Measurements from ENCODE around the gene EPHB3. TPM values are rescaled to one million over a fixed set of nuclear protein-coding genes. Genes with fewer than 3 reads are reported as not detected.
A peak's percentile ranks its signal among the peaks of the same experiment; 100 is the strongest.

EPHB3 gene
- total RNA-seq, 2 experiments from 2014 or later: 0.19 to 0.22 TPM

GRCh38 chr3:184578822-184579221, 17.2 kb downstream of the EPHB3 start:
- CTCF ChIA-PET: no interaction called here
- H3K27ac Mint-ChIP-seq: no peak overlapping the region

GRCh38 chr3:184579513-184579912, 17.9 kb downstream of the EPHB3 start:
- ChIA-PET CTCF (no interaction called here), POLR2A (no interaction called here)
- Histone ChIP-seq H3K27me3 (ENCODE audit: control insufficient read depth in 1 of 2, insufficient read depth in 2 of 2, low read length in 2 of 2) (peaks cover 24 to 25% of the 10 kb centered on the region in 2 experiments), H3K9me3 (ENCODE audit: control insufficient read depth in 1 of 2, insufficient read depth in 1 of 2, low read length in 2 of 2) (peaks cover 0 to 3% of the 10 kb centered on the region in 2 experiments), H3K27ac (ENCODE audit: low read depth in 1 of 2, low read length in 2 of 2) (no peak overlapping the region), H3K36me3 (ENCODE audit: insufficient read depth, low read length) (no peaks in the 10 kb centered on the region), H3K4me1 (ENCODE audit: insufficient read depth, low read length) (peaks cover 13% of the 10 kb centered on the region), H3K4me3 (ENCODE audit: low read length) (no peak overlapping the region)
- Mint-ChIP-seq H3K27me3 (peaks cover 27% of the 10 kb centered on the region), H3K4me1 (ENCODE audit: low read depth) (no peaks in the 10 kb centered on the region), H3K4me3 (no peak overlapping the region), H3K36me3 (ENCODE audit: low read depth) (no peaks in the 10 kb centered on the region), H3K27ac (no peak overlapping the region), H3K9me3 (no peaks in the 10 kb centered on the region)
- ATAC-seq (ENCODE audit: poor library complexity) (no peak), DNase-seq (peak in 2 of 14 experiments; percentile 52 to 59)
- no peak for TF ChIP-seq CTCF (IDR thresholded peaks at IDR 0.05)
- intact Hi-C loops (cut with DNase I, micrococcal nuclease): no loop called here

More at GRCh38 chr3:184578822-184579221, 17.2 kb downstream of the EPHB3 start:
- no peak for ATAC-seq (ENCODE audit: poor library complexity)
- Histone ChIP-seq H3K36me3 (ENCODE audit: insufficient read depth, low read length) (no peaks in the 10 kb centered on the region), H3K4me3 (ENCODE audit: low read length) (no peak overlapping the region), H3K27ac (ENCODE audit: low read depth in 1 of 2, low read length in 2 of 2) (no peak overlapping the region), H3K4me1 (ENCODE audit: insufficient read depth, low read length) (peaks cover 8% of the 10 kb centered on the region), H3K9me3 (ENCODE audit: control insufficient read depth in 1 of 2, insufficient read depth in 1 of 2, low read length in 2 of 2) (peaks cover 0 to 3% of the 10 kb centered on the region in 2 experiments), H3K27me3 (ENCODE audit: control insufficient read depth in 1 of 2, insufficient read depth in 2 of 2, low read length in 2 of 2) (peaks cover 19 to 21% of the 10 kb centered on the region in 2 experiments)
- Mint-ChIP-seq H3K4me1 (ENCODE audit: low read depth) (no peaks in the 10 kb centered on the region), H3K4me3 (no peak overlapping the region), H3K9me3 (no peaks in the 10 kb centered on the region), H3K36me3 (ENCODE audit: low read depth) (no peaks in the 10 kb centered on the region), H3K27me3 (peaks cover 23% of the 10 kb centered on the region)
- no peak for DNase-seq
- TF ChIP-seq CTCF (IDR thresholded peaks at IDR 0.05): no peak
- POLR2A ChIA-PET: no interaction called here
- intact Hi-C loops (cut with DNase I, micrococcal nuclease): no loop called here

GRCh38 chr3:184580376-184580775, 18.8 kb downstream of the EPHB3 start:
- Mint-ChIP-seq H3K27ac (no peak overlapping the region), H3K4me1 (ENCODE audit: low read depth) (no peaks in the 10 kb centered on the region), H3K36me3 (ENCODE audit: low read depth) (no peaks in the 10 kb centered on the region), H3K9me3 (no peaks in the 10 kb centered on the region), H3K4me3 (no peak overlapping the region), H3K27me3 (peaks cover 31% of the 10 kb centered on the region)
- ATAC-seq (ENCODE audit: poor library complexity) (no peak), DNase-seq (no peak)
- no peak overlapping the region for H3K4me3 ChIP-seq (ENCODE audit: low read length)
- H3K4me1 ChIP-seq (ENCODE audit: insufficient read depth, low read length): peaks cover 13% of the 10 kb centered on the region
- ChIA-PET POLR2A (no interaction called here), CTCF (no interaction called here)
- H3K9me3 ChIP-seq (ENCODE audit: control insufficient read depth in 1 of 2, insufficient read depth in 1 of 2, low read length in 2 of 2): peaks cover 0 to 3% of the 10 kb centered on the region in 2 experiments
- no peak overlapping the region for H3K27ac ChIP-seq (ENCODE audit: low read depth in 1 of 2, low read length in 2 of 2)
- peaks cover 25% of the 10 kb centered on the region in 2 experiments for H3K27me3 ChIP-seq (ENCODE audit: control insufficient read depth in 1 of 2, insufficient read depth in 2 of 2, low read length in 2 of 2)
- no peaks in the 10 kb centered on the region for H3K36me3 ChIP-seq (ENCODE audit: insufficient read depth, low read length)
- intact Hi-C loops (cut with DNase I, micrococcal nuclease): no loop called here
- TF ChIP-seq CTCF (IDR thresholded peaks at IDR 0.05): no peak
